ENCODE data around the gene NAT8L.

- TF ChIP-seq CTCF (IDR thresholded peaks at IDR 0.05; ENCODE audit: low read length) (no peak), EZH2 (IDR thresholded peaks at IDR 0.05; ENCODE audit: borderline replicate concordance, low read length) (no peak)
Observed at GRCh38 chr4:2025817-2026216, 33.3 kb upstream of the NAT8L start.

Data from OCI-LY1 (cell line).